ENCODE measurements around the gene PDLIM4.

GRCh38 chr5:132211787-132212186, 45.7 kb upstream of the PDLIM4 start:
- no peak for TF ChIP-seq CTCF (IDR thresholded peaks at IDR 0.05)
- TF ChIP-seq POLR2A (IDR thresholded peaks at IDR 0.05): no peak
